K562 (cell line): Measurements from ENCODE around the gene AMZ1. TPM values are rescaled to one million over a fixed set of nuclear protein-coding genes. Genes with fewer than 3 reads are reported as not detected.

Source experiments
- ATAC-seq: fragments of 200-7000 bp; cut with Tn5 transposase; 3 replicates; pipeline ENCODE4 v1.9.1; 2020; ENCODE audit warnings: moderate library complexity
- BruUV-seq: library from RNA; stranded (reverse); fragments of 400-500 nt; replicated peaks from 2 replicates; lab custom pipeline; 2021; lab: Mats Ljungman, UMichigan
- CTCF ChIA-PET: fragments of 300-600 bp; formaldehyde crosslinking; extraction: SDS; loops from one replicate; lab custom pipeline; 2021; ENCODE audit warnings: low intra/inter-chr PET ratio; lab: Yijun Ruan, JAX
- POLR2A ChIA-PET: fragments of 300-600, 350-650 bp; sonication (Branson Sonifier 250); formaldehyde crosslinking; extraction: SDS; loops from one replicate; lab custom pipeline; 2021; ENCODE audit warnings: antibody characterized with exemption, inconsistent platforms; lab: Yijun Ruan, JAX
- DNase-seq, 4 experiments: peaks; one replicate each; pipeline versions ENCODE4 v3.0.0 to v3.0.0-alpha.2; 2011 to 2018; ENCODE audit warnings: low spot score in 3 of 4, mixed read lengths in 3 of 4; ENCODE audit errors: extremely low read depth in 1 of 4
- FAIRE-seq: peaks from 2 replicates; lab custom pipeline; 2011; peaks lifted over from hg19 to GRCh38; lab: Jason Lieb, UNC
- H2AFZ ChIP-seq: 2 replicates; pipeline ENCODE4 v1.6.0; 2011; ENCODE audit warnings: low read depth, low read length, control low read depth, inconsistent platforms
- H3K27ac ChIP-seq: fragments of 200-600 bp; 3 replicates; pipeline ENCODE4 v1.8.0; 2011; ENCODE audit warnings: low read depth, mild to moderate bottlenecking, control low read depth, inconsistent platforms, low read length, moderate library complexity, mixed read lengths; ENCODE audit errors: extremely low read depth
- H3K27me3 ChIP-seq, 2 experiments: fragments of 300-600 bp in 1 of 2; 2 replicates in 1 of 2; 3 replicates in 1 of 2; pipeline versions ENCODE4 v1.6.0 to v1.8.0; 2011; ENCODE audit warnings: inconsistent platforms in 2 of 2, low read length in 2 of 2, mild to moderate bottlenecking in 1 of 2, mixed read lengths in 1 of 2, moderate library complexity in 1 of 2; ENCODE audit not compliant: control insufficient read depth in 2 of 2, insufficient read depth in 2 of 2
- H3K36me3 ChIP-seq: fragments of 300-600 bp; 3 replicates; pipeline ENCODE4 v1.8.0; 2011; ENCODE audit warnings: mild to moderate bottlenecking, low read length, inconsistent platforms; ENCODE audit not compliant: control insufficient read depth, insufficient read depth
- H3K4me1 ChIP-seq, 2 experiments: fragments of 200-600 bp in 1 of 2; replicated peaks in 1 of 2; 2 replicates in 1 of 2; 3 replicates in 1 of 2; pipeline versions ENCODE4 v1.5.1 to v1.8.0; 2011; ENCODE audit warnings: inconsistent platforms in 2 of 2, low read length in 2 of 2, mild to moderate bottlenecking in 1 of 2, mixed read lengths in 1 of 2, moderate library complexity in 1 of 2; ENCODE audit not compliant: control insufficient read depth in 2 of 2, insufficient read depth in 2 of 2
- H3K4me2 ChIP-seq: 2 replicates; pipeline ENCODE4 v1.6.1; 2011; ENCODE audit warnings: low read length, control low read depth, inconsistent platforms, mixed read lengths; ENCODE audit not compliant: insufficient read depth
- H3K4me3 ChIP-seq: fragments of 200-600 bp; sonication (generic), shearing (Covaris generic); 2 replicates; pipeline ENCODE4 v1.5.1; 2016; ENCODE audit warnings: control low read depth, inconsistent platforms
- H3K79me2 ChIP-seq: fragments of 200-600 bp; 3 replicates; pipeline ENCODE4 v1.8.0; 2011; ENCODE audit warnings: low read length, inconsistent platforms; ENCODE audit not compliant: control insufficient read depth, insufficient read depth
- H3K9ac ChIP-seq, 2 experiments: 2 replicates each; pipeline versions ENCODE4 v1.6.0 to v1.6.1; 2011; ENCODE audit warnings: low read depth in 2 of 2, low read length in 2 of 2, control low read depth in 1 of 2, inconsistent platforms in 1 of 2, mild to moderate bottlenecking in 1 of 2, mixed read lengths in 1 of 2; ENCODE audit not compliant: insufficient read depth in 1 of 2
- H3K9me1 ChIP-seq: one replicate; pipeline ENCODE4 v1.6.0; 2011; ENCODE audit warnings: inconsistent platforms, mild to moderate bottlenecking, low read length, moderate library complexity; ENCODE audit not compliant: control insufficient read depth, insufficient read depth
- H3K9me3 ChIP-seq: replicated peaks from 2 replicates; pipeline ENCODE4 v1.5.1; 2011; ENCODE audit warnings: low read depth, low read length, inconsistent platforms; ENCODE audit not compliant: control insufficient read depth, insufficient read depth
- H4K20me1 ChIP-seq: replicated peaks from 2 replicates; pipeline ENCODE4 v1.6.1; 2011; ENCODE audit warnings: low read length, inconsistent platforms, mixed read lengths; ENCODE audit not compliant: control insufficient read depth, insufficient read depth
- CBFA2T2 ChIP-seq: fragments of 450-650 bp; conservative IDR thresholded peaks from 2 replicates; pipeline ENCODE4 v1.6.1; 2017; ENCODE audit warnings: mild to moderate bottlenecking
- DACH1 ChIP-seq: fragments of 450-650 bp; IDR thresholded peaks from 2 replicates; pipeline ENCODE4 v1.6.1; 2018; ENCODE audit not compliant: partially characterized antibody
- HDGF ChIP-seq: fragments of 450-650 bp; IDR thresholded peaks from 2 replicates; pipeline ENCODE4 v1.6.1; 2016
- LCOR ChIP-seq: sonication (generic); formaldehyde crosslinking; IDR thresholded peaks from 2 replicates; pipeline ENCODE4 v1.8.0; 2022; ENCODE audit warnings: mild to moderate bottlenecking, missing genetic modification reagents
- NR2C2 ChIP-seq, 2 experiments: fragments of 200-800 bp in 1 of 2; sonication (Bioruptor generic) in 1 of 2; sonication (generic) in 1 of 2; formaldehyde crosslinking in 1 of 2; IDR thresholded peaks; 2 replicates each; pipeline versions ENCODE4 v1.6.1 to v1.8.0; 2016 to 2022; ENCODE audit warnings: mild to moderate bottlenecking in 1 of 2, missing compliant biosample characterization in 1 of 2, missing genetic modification characterization in 1 of 2, missing genetic modification reagents in 1 of 2
- WGBS: fragments of 100-300 bp; shearing (Covaris generic); methylation state at CpG from one replicate; pipeline ENCODE4 v1.1.6; 2016; ENCODE audit warnings: low coverage, mixed read lengths; ENCODE audit not compliant: insufficient coverage; ENCODE audit errors: missing lambda C conversion rate; 5-methylcytosine and 5-hydroxymethylcytosine counted together
- in situ Hi-C: fragments of 300-500 bp; cut with MboI; formaldehyde crosslinking; loops from 4 replicates; pipeline ENCODE4 v1.15.0; 2018; ENCODE audit warnings: inconsistent platforms, mixed read lengths
- intact Hi-C: fragments of 100-400 bp; cut with micrococcal nuclease; formaldehyde crosslinking; loops from 2 replicates; pipeline ENCODE4 v1.14.2; 2022
- polyA plus RNA-seq, 8 experiments: library from polyadenylated mRNA; depleted of rRNA in 4 of 8; stranded (reverse) in 5 of 8; unstranded in 3 of 8; fragments of >200 nt; fragmentation: Nextera tagmentation in 2 of 8; fragmentation: Illumina TruSeq in 1 of 8; extraction: Ambion mirVana in 2 of 8; extraction: Trizol in 1 of 8; gene quantifications; 2 replicates each; pipeline versions ENCODE4 v1.2.1 to v1.2.3, GENCODE V29; 2011 to 2014; ENCODE audit warnings: inconsistent platforms in 1 of 8, missing spikeins in 1 of 8
- total RNA-seq, 7 experiments: library from RNA; depleted of rRNA in 6 of 7; stranded (reverse); fragments of >200 nt in 6 of 7; fragmentation: Illumina TruSeq in 2 of 7; extraction: Trizol in 2 of 7; gene quantifications; 2 replicates each; pipeline versions ENCODE4 v1.2.1 to v1.2.3, GENCODE V29; 2011 to 2021; ENCODE audit warnings: low replicate concordance in 1 of 7

Gene AMZ1
- total and polyA plus RNA-seq, 9 of the 15 experiments (the other 6 are each of a cell fraction or from before 2014, with no cell fraction given): not detected

- BruUV-seq: no TSS peak
- no peak overlapping the region for H3K4me3 ChIP-seq
- peaks cover 3% of the 10 kb centered on the region; the same call in 1 of the 2 replicates for H4K20me1 ChIP-seq
- no peak overlapping the region for H2AFZ ChIP-seq
- CTCF ChIA-PET: no interaction called here
- POLR2A ChIA-PET: interaction anchor here (0.6 to 1.0 kb wide), 4 partner anchors 9 to 147 kb away, joined by 3 to 4 read pairs (median 4); no protein-coding TSS in a partner anchor
- FAIRE-seq (no peak), ATAC-seq (peak; percentile 31; the same call in 2 of the 3 replicates), DNase-seq (no peak)
- H3K4me2 ChIP-seq: no peak overlapping the region
- H3K27ac ChIP-seq: no peak overlapping the region
- no peaks in the 10 kb centered on the region for H3K9me3 ChIP-seq
- no peaks in the 10 kb centered on the region for H3K9me1 ChIP-seq
- intact Hi-C loops (no loop called here), in situ Hi-C loops (no loop called here)
- no peaks in the 10 kb centered on the region for H3K79me2 ChIP-seq
- H3K36me3 ChIP-seq: no peaks in the 10 kb centered on the region
- 13% methylated on average over 35 of the region's 40 CpGs for WGBS
- no peak overlapping the region; a peak in 1 of 4 replicates for H3K9ac ChIP-seq
- H3K4me1 ChIP-seq: peaks cover 0 to 21% of the 10 kb centered on the region in 2 experiments; a peak in 1 of 5 replicates
- peaks cover 36 to 58% of the 10 kb centered on the region in 2 experiments for H3K27me3 ChIP-seq
- TF ChIP-seq DACH1 (no peak), HDGF (no peak), LCOR (no peak), NR2C2 (CRISPR knock-in tag; IDR thresholded peaks at IDR 0.05) (no peak), NR2C2 (tag; IDR thresholded peaks at IDR 0.05) (no peak), CBFA2T2 (no peak)
These were observed 12.3 kb downstream of the AMZ1 start for GRCh38 chr7:2700141-2700850.
